C4-2B (cell line): ENCODE data around the gene MUC5B.
"Not testable (repeated sequence)": the region's sequence is repeated elsewhere in the genome, so short reads cannot be mapped to it uniquely, and the experiment has no call there.

Experiments
- H3K27ac ChIP-seq: fragments of 450-650 bp; 2 replicates; pipeline ENCODE4 v1.5.1; 2017
- ZFX ChIP-seq: fragments of 450-650 bp; IDR thresholded peaks from 2 replicates; pipeline ENCODE4 v1.6.1; 2017
- TF ChIP-seq, protein P1 (sequence below): fragments of 450-650 bp; conservative IDR thresholded peaks from 2 replicates; pipeline ENCODE4 v1.5.1; 2017; ENCODE audit warnings: mild to moderate bottlenecking

MUC5B gene

DNA sequence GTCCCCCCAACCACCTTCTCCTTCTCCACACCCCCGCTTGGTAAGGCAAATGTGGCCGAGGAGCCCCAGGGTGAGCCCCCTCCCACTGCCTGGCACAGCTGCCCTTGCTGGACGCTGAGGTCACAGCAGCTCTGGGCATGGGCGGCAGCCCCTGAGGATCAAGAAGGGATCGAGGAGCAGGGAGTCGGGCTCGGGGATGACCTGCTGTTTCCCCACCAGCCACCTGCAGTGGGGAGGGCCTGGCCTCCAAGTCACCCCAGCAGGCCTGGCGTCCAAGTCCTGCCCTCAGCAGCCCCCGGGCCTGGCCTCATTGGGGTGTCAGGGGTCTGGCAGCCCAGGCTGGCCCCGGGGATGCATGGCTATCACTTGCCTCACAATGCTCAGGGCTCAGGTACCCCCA lies 41.4 kb upstream of the MUC5B start:
- H3K27ac ChIP-seq, result no peak overlapping the region
- TF ChIP-seq, protein P1, sequence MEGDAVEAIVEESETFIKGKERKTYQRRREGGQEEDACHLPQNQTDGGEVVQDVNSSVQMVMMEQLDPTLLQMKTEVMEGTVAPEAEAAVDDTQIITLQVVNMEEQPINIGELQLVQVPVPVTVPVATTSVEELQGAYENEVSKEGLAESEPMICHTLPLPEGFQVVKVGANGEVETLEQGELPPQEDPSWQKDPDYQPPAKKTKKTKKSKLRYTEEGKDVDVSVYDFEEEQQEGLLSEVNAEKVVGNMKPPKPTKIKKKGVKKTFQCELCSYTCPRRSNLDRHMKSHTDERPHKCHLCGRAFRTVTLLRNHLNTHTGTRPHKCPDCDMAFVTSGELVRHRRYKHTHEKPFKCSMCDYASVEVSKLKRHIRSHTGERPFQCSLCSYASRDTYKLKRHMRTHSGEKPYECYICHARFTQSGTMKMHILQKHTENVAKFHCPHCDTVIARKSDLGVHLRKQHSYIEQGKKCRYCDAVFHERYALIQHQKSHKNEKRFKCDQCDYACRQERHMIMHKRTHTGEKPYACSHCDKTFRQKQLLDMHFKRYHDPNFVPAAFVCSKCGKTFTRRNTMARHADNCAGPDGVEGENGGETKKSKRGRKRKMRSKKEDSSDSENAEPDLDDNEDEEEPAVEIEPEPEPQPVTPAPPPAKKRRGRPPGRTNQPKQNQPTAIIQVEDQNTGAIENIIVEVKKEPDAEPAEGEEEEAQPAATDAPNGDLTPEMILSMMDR, result no peak
- TF ChIP-seq ZFX, result no peak

DNA sequence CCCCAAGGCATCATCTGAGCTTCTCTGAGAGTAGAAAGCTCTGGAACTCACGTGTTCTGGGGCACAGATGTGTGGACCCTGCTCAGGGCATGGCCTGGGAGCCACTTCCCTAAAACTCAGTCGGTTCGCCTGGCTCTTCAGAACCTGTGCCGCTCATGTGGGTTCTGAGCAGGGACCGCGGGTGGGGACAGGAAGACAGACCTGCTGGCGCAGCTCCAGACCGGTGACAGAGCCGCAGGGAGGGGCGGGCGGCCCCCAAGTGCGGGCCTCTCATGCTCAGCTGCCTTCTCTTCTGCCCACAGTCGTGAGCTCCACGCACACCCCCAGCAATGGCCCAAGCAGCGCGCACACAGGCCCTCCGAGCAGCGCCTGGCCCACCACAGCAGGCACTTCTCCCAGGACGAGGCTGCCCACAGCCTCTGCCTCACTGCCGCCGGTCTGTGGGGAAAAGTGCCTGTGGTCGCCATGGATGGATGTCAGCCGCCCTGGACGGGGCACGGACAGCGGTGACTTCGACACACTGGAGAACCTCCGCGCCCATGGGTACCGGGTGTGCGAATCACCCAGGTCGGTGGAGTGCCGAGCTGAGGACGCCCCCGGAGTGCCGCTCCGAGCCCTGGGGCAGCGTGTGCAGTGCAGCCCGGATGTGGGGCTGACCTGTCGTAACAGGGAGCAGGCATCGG lies 40.9 kb upstream of the MUC5B start:
- H3K27ac ChIP-seq, result no peak overlapping the region

DNA sequence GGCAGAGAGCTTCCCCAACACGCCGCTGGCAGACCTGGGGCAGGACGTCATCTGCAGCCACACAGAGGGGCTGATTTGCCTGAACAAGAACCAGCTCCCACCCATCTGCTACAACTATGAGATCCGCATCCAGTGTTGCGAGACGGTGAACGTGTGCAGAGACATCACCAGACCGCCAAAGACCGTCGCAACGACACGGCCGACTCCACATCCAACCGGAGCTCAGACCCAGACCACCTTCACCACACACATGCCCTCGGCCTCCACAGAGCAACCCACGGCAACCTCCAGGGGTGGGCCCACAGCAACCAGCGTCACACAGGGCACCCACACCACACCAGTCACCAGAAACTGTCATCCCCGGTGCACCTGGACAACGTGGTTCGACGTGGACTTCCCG lies 38.7 kb upstream of the MUC5B start:
- H3K27ac ChIP-seq, result not testable (repeated sequence)

More for the DNA sequence above, 40.9 kb upstream of the MUC5B start:
- TF ChIP-seq, protein P1, result no peak
- no peak for TF ChIP-seq ZFX

DNA sequence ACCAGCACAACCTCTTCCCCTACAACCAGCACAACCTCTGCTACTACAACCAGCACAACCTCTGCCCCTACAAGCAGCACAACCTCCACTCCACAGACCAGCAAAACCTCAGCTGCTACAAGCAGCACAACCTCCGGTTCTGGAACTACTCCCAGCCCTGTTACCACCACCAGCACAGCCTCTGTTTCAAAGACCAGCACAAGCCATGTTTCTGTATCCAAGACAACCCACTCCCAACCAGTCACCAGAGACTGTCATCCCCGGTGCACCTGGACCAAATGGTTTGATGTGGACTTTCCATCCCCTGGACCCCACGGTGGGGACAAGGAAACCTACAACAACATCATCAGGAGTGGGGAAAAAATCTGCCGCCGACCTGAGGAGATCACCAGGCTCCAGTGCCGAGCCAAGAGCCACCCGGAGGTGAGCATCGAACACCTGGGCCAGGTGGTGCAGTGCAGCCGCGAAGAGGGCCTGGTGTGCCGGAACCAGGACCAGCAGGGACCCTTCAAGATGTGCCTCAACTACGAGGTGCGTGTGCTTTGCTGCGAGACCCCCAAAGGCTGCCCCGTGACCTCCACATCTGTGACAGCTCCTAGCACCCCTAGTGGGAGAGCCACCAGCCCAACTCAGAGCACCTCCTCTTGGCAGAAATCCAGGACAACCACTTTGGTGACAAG lies 34.3 kb upstream of the MUC5B start:
- not testable (repeated sequence) for H3K27ac ChIP-seq

DNA sequence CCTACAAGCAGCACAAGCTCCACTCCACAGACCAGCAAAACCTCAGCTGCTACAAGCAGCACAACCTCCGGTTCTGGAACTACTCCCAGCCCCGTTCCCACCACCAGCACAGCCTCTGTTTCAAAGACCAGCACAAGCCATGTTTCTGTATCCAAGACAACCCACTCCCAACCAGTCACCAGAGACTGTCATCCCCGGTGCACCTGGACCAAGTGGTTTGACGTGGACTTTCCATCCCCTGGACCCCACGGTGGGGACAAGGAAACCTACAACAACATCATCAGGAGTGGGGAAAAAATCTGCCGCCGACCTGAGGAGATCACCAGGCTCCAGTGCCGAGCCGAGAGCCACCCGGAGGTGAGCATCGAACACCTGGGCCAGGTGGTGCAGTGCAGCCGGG lies 33.0 kb upstream of the MUC5B start:
- not testable (repeated sequence) for H3K27ac ChIP-seq

DNA sequence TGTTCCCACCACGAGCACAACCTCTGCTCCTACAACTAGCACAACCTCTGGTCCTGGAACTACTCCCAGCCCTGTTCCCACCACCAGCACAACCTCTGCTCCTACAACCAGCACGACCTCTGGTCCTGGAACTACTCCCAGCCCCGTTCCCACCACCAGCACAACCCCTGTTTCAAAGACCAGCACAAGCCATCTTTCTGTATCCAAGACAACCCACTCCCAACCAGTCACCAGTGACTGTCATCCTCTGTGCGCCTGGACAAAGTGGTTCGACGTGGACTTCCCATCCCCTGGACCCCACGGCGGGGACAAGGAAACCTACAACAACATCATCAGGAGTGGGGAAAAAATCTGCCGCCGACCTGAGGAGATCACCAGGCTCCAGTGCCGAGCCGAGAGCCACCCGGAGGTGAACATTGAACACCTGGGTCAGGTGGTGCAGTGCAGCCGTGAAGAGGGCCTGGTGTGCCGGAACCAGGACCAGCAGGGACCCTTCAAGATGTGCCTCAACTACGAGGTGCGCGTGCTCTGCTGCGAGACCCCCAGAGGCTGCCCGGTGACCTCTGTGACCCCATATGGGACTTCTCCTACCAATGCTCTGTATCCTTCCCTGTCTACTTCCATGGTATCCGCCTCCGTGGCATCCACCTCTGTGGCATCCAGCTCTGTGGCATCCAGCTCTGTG lies 30.9 kb upstream of the MUC5B start:
- not testable (repeated sequence) for H3K27ac ChIP-seq

DNA sequence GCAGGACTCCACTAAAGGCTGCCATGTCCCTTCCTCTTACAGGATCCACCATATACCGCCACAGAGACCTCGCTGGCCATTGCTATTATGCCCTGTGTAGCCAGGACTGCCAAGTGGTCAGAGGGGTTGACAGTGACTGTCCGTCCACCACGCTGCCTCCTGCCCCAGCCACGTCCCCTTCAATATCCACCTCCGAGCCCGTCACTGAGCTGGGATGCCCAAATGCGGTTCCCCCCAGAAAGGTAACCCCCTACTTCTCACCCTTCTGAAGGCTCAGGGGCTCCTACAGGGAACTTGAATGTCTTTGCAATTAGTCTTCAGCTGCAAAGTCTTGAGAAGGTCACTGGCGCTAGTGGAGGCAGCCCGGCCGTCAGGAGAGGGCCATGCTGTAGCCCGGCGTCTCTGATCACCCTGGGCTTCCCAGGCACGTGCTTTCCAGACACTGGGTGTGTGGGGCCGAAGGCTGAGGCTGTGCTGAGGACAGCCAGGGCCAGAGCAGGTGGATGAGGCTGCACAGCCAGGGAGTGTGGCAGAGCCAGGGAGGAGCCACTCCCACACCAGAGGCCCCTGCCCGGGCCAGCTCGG lies 30.0 kb upstream of the MUC5B start:
- TF ChIP-seq, protein P1, result no peak
- no peak for TF ChIP-seq ZFX
- peak overlapping the region; percentile 44 for H3K27ac ChIP-seq

DNA sequence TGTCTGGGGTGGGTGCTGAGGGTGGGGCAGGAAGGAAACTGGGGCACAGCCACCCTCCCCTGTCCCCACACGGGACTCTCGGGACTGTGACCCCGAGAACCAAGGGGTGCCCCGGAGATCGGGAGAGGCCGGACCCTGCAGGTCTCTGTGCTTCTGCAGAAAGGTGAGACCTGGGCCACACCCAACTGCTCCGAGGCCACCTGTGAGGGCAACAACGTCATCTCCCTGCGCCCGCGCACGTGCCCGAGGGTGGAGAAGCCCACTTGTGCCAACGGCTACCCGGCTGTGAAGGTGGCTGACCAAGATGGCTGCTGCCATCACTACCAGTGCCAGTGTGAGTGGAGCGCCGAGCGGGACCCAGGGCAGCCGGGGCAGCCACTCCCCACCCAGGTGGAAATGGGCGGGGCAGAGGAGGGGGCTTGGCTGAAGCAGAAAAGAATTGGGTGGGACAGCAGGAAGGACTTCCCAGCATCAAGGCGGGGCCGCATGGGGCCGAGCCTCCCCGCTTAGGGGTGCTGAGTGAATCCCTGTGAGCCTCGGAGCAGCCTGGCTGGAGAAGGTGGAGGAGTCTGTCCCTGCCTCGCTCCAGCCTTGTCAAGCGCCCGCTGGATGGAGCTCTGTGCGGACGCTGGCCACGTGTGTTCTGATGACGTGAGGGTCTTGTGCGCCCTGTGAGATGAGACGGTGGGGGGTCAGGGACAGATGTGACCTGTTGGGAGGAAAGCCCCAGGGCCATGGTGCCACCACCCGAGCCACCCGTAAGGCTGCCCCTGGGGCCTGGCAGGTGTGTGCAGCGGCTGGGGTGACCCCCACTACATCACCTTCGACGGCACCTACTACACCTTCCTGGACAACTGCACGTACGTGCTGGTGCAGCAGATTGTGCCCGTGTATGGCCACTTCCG lies 29.3 kb upstream of the MUC5B start:
- peak overlapping the region; percentile 44 for H3K27ac ChIP-seq
- TF ChIP-seq, protein P1, result no peak
- no peak for TF ChIP-seq ZFX
